Activated naive CD8-positive, alpha-beta T cell treated with anti-CD3 and anti-CD28 coated beads for 36 hours (primary cell): ENCODE results near the gene NDUFA6. TPM values are rescaled to one million over a fixed set of nuclear protein-coding genes. Genes with fewer than 3 reads are reported as not detected.

Source experiments
- total RNA-seq, 2 experiments: library from RNA; stranded (reverse); gene quantifications; one replicate each; pipeline ENCODE4 v1.2.3, GENCODE V29; 2021

Gene NDUFA6
- total RNA-seq, 2 experiments from 2014 or later = 107 to 117 TPM

Other genes with a start within 250 kb of the NDUFA6 start
- under 1 TPM; 0.56 to 0.68 TPM for gene SHISA8, start 175.7 kb downstream of the NDUFA6 start, total RNA-seq
- 1 to 10 TPM; 2.2 to 2.3 TPM for gene TNFRSF13C, start 164.0 kb downstream of the NDUFA6 start, total RNA-seq
- 10 to 100 TPM; 70.5 to 76.5 TPM for gene CENPM, start 143.6 kb downstream of the NDUFA6 start, total RNA-seq
- under 1 TPM; 0.27 to 0.38 TPM for gene SEPTIN3, start 121.3 kb downstream of the NDUFA6 start, total RNA-seq
- gene WBP2NL, start 92.0 kb downstream of the NDUFA6 start, total RNA-seq = under 1 TPM; 0.37 to 0.68 TPM
- 10 to 100 TPM; 13.2 to 16.0 TPM for gene NAGA, start 20.0 kb downstream of the NDUFA6 start, total RNA-seq
- 1 to 10 TPM; 1.5 to 2.1 TPM for gene PHETA2, start 16.5 kb downstream of the NDUFA6 start, total RNA-seq
- gene SMDT1, start 11.1 kb downstream of the NDUFA6 start, total RNA-seq = 10 to 100 TPM; 58.0 to 63.4 TPM
- gene CYP2D6, start 40.0 kb upstream of the NDUFA6 start, total RNA-seq = 1 to 10 TPM; 1.6 to 2.4 TPM
- gene TCF20, start 179.9 kb upstream of the NDUFA6 start, total RNA-seq = 10 to 100 TPM; 62.4 to 68.4 TPM